ENCODE data around the gene TXNRD2.

- TF ChIP-seq CTCF (IDR thresholded peaks at IDR 0.05), result no peak
- no peak for TF ChIP-seq POLR2A (IDR thresholded peaks at IDR 0.05)
Measured at GRCh38 chr22:19827341-19828034, 114.1 kb downstream of the TXNRD2 start.

Data from right lobe of liver (tissue), 4 donors.